HG03565 (cell line): ENCODE data around the gene TMC8.
"Not testable (repeated sequence)": the region's sequence is repeated elsewhere in the genome, so short reads cannot be mapped to it uniquely, and the experiment has no call there.

ENCODE experiments used
- ATAC-seq: cut with Tn5 transposase; IDR thresholded peaks from one replicate; pipeline ENCODE4 v1.9.1; 2021; ENCODE audit warnings: mild to moderate bottlenecking, moderate library complexity; ENCODE audit not compliant: unreplicated experiment

TMC8 gene

DNA sequence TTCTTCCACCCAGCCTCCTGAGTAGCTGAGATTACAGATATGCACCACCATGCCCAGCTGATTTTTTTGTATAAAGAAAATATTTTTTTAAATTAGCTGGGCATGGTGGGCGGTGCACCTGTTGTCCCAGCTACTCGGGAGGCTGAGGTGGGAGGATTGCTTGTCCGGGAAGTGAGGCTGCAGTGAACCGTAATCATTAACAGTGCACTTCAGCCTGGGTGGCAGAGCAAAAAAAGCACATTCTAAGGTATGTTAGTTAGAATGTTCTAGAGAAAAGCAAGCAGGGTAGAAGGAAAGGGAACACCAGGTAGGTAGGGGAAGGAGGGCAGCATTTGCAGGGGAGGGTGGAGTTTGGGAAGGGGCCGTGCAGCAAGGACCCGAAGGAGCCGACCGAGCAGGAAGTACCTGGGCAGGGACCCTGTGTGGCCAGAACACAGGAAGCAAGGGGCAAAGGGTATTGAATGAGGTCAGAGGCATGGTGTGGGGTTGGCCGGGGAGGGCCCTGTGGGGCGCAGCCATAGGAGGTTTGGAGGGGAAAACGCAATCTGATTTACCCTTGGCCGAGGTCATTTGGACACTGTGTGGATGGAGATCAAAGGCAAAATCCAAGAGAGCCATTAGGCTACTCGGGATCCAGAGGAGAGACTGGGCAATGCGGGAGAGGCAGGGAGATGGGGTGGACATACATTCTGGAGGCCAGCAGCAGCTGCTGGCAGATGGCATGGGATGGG is 17.9 kb downstream of the TMC8 start:
- ATAC-seq, result no peak

DNA sequence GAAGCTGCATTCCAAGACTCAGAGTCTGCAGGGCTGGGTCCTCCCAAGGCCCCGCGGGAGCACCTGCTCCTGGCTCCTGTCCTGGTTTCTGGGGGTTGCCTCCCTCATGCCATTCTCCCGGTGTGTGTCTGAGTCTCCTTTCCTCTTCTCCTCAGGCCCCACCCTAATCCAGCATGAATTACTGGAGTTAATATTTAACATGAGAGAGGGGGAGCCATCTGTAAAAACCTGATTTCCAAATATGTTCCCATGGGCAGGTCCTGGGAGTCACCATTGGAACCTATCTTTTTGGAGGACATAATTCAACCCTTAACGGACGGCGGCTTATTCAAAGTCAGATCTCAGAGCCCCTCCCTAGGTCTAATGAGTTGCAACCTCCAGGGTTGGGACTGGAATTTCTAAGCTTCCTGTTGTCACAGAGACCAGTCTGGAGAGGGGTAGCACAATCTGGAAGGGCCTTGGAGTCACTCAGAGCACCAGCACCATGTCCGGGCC is 21.0 kb downstream of the TMC8 start:
- ATAC-seq, result no peak

DNA sequence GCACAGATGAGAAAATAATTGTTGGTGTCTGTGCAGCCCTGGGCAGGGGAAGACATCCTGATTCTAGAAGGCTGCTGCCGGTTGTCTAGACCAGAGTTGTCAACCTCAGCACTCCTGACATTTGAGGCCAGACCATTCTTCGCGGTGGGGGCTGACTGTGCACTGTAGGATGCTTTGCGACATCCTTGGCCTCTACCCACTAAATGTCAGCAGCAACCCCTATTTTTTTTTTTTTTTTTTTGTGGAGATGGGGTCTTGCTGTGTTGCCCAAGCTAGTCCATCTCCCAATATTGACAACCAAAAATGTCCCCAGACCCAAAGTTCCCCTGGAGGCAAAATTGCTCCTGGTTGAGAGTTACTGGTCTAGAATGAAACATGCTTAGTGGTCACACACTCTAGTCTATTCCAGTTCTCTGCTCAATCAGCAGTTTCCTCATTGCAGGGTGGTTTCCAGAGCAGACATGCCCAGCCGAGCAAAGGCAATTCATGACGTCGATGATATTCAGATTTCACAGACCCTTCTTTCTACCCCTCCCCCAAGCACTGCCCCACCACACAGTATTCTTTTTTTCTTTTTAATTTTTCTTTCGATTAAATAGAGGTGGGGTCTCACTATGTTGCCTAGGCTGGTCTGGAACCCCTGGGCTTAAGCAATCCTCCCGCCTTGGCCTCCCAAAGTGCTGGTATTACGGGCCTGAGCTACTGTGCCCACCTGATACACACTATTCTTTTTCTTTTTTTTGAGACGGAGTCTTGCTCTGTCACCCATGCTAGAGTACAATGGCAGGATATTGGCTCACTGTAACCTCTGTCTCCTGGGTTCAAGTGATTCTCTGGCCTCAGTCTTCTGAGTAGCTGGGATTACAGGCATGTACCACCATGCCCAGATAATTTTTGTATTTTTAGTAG is 24.6 kb downstream of the TMC8 start:
- ATAC-seq, result peak; percentile 67

DNA sequence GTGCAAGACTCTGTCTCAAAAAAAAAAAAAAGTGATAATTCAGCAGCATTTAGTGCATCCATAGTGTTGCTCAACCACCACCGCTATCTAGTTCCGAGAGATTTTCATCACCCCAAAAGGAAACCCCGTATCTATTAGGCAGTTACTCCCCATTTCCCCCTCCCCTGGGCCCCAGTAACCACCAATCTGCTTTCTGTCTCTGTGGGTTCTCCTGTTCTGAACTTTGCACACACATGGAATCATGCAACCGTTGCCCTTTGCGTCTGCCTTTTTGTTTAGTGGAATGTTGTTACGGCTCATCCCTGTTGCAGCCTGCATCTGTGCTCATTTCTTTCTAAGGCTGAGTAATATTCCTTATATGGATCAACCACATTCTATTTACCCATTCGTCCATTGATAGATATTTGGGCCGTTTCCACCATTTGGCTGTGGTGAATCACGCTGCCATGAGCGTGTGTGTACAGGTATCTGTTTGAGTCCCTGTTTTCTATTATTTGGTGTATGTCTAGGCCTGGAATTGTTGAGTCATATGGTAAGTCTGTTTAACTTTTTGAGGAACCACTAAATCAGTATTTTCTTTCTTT is 29.1 kb downstream of the TMC8 start:
- peak; percentile 35 for ATAC-seq

DNA sequence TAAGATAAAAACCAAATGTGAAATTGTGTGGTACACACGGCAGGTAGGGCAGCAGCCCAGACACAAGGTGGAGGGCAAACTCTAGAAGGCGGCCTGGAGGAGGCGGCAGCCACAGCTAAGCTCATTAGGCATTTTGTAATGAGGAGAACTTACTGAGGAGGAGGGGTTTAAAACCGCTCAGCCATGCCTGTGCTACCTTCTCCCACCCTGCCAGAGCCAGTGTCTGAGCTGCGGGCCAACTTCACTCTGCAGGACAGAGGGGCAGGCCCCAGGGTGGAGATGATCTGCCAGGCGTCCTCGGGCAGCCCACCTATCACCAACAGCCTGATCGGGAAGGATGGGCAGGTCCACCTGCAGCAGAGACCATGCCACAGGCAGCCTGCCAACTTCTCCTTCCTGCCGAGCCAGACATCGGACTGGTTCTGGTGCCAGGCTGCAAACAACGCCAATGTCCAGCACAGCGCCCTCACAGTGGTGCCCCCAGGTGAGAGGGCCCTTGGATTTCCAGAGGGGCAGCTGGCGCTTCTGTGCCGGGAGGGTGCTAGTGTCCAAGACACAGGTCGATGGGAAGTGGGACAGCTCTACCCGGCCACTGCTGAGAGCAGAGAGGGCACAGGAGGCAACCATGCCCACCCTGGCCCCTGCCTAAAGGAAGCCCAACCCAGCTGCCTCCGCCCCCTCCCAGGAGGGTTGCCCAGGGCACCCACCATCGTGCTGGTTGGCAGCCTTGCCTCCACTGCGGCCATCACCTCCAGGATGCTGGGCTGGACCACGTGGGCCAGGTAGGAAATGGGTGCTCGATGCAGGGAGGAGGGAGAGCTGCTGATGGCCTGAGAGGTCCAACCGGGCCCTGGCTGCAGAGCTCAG is 33.5 kb downstream of the TMC8 start:
- ATAC-seq, result no peak

DNA sequence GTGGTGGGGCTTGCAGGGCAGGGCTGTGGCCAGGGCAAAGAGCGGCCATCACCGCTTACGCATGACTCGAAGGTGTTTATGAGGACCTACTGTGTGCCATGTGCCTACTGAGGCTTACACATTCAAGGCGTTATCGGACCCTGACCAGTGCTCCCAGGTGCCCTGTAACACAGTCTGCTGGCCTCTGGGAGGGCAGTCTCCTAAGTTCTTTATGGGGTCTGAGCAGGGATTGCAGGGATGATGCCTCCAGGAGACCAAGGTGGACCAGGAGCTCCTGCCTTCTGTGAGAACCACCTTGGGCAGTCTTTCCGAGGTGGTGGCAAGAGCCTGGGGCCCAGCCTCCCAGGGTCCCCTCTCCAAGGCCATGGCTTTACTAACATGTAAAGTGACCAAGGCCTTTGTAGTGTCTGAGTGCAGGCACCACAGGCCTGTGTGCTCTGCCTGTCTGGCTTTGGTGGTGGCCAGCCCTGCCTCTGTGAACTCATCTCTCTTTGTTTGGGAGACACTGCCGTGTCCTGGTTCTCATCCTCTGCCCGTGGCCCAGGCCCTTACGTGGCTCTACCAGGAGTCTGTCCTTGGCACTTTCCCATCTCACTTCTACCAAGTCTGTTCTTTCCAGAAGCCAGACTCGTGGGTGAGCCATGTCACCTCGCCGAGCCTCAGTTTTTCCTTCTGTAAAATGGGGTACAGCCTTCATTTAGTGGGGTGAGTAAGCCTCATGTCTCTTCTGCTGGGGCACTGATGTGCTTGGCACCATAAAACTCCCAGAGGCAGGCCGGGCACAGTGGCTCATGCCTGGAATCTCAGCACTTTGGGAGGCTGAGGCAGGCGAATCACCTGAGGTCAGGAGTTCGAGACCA is 34.4 kb downstream of the TMC8 start:
- no peak for ATAC-seq

DNA sequence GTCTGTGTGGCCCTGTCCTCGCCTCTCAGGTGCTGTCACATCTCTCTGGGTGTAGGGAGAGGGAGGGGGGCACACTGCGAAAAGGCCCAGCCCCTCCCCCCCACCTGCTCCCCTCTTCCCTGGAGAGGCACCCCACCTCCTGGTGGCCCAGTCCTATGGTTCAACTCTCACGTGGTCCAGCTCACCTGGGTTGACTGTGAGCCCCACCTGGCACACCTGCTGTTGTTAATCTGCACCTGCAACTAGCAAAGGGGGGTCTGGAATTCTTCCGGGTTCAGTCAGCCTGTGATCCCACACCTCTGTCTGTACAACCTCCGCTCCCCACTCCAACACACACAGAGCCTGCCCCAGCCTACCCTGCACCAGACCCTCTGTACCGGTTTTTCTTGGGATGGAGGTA is 35.8 kb downstream of the TMC8 start:
- ATAC-seq, result no peak

DNA sequence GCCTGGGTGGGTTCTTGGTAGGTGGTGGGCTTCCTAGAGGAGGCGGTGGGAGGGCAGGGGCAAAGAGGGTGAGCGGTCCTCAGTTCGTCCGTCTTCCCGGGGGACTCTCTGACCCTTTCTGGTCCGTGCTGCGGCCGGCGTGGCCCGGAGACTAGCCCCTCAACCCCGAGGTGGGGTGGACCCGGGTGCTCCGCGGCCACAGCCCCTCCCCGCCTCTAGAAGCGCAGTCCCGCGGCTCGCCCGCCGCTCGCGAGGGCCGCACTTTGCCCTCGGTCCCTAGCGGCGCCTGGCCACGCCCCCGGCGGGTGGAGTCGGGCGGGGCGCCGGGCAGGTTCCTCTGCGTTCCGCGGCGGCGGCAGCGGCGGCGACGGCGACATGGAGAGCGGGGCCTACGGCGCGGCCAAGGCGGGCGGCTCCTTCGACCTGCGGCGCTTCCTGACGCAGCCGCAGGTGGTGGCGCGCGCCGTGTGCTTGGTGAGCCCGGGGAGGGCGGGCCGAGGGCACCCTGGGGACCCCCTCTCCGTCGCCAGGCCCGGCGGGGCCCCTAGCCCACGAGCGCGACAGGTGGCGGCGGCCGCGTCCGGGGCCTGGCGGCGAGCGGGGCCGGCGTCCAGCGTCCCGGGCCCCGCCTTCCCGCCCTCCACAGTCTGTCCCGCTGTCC is 37.8 kb downstream of the TMC8 start, which contains the start of gene SYNGR2:
Gene SYNGR2, plus strand, starts transcription at position 340 of the 661 bp plus-strand sequence. Its CDS starts 36 bp downstream, at position 376.
- ATAC-seq, result peak; percentile 37

DNA sequence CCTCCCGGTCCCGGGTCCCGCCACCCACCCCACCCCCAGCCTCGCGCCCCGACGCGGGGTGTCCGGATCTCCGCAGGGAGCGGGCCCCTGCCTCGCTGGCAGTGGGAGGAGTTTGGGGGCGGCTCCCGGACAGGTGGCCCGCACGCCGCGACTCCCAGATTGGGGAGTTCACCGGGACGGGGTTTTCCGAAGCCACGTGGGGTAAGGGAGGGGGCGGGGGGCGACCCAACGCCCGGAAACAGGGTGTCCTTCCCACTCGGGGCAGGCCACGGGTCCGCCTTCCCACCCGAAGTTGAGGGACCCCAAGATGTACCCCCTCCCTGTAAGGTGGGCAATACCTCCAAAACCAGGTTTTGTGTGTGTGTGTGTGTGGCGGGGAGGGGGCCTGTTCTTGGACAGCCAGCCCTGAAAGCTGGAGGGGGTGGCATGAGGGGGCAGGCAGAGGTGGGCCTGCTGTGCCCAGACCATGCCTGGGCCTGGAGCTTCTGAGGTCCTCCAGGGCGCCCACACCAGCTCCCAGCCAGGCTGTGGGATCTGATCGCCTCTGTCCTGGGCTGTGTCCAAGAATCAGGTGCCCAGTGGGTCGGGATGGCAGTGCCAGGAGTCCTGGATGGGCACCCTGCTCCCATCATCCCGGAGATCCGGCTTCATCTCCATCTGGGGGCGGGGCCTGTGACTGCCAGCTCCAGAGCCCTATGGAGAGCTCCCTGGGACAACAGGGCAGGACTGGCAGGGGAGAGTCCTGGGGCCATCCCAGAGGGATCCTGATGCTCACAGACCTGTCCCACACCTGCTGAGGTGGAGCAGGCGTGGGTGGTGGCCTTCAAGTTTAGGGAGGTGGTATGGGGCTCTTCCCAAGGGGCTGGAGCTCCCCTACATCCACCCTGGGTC is 38.6 kb downstream of the TMC8 start:
- ATAC-seq, result no peak

DNA sequence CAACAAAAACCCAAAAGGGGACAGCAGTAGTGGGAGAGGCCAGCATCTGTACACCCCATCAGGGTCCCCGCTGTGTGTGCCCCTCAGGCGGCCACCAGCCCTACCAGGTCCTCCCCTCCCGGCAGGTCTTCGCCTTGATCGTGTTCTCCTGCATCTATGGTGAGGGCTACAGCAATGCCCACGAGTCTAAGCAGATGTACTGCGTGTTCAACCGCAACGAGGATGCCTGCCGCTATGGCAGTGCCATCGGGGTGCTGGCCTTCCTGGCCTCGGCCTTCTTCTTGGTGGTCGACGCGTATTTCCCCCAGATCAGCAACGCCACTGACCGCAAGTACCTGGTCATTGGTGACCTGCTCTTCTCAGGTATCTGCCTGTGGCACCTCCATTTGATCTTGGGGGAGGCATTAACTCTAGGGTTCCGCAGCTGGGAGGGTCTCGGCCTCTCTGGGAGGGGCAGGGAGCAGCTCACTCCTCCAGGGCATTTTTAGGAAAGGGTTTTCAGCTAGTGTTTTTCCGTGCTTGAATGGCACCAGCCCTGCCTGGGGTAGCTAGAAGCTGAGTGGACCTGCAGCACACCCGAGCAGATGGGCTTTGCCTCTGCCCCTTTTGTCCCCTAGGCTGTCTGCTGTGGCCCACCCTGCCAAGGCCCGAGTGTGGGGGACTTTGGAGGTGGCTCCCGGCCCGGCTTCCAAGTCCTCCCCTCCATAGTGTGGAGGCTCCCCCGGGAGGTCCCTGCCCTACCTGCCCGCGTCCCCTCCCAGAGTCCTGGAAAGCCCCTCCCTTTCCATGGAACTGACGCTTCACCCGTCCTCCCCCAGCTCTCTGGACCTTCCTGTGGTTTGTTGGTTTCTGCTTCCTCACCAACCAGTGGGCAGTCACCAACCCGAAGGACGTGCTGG is 40.4 kb downstream of the TMC8 start:
- no peak for ATAC-seq

DNA sequence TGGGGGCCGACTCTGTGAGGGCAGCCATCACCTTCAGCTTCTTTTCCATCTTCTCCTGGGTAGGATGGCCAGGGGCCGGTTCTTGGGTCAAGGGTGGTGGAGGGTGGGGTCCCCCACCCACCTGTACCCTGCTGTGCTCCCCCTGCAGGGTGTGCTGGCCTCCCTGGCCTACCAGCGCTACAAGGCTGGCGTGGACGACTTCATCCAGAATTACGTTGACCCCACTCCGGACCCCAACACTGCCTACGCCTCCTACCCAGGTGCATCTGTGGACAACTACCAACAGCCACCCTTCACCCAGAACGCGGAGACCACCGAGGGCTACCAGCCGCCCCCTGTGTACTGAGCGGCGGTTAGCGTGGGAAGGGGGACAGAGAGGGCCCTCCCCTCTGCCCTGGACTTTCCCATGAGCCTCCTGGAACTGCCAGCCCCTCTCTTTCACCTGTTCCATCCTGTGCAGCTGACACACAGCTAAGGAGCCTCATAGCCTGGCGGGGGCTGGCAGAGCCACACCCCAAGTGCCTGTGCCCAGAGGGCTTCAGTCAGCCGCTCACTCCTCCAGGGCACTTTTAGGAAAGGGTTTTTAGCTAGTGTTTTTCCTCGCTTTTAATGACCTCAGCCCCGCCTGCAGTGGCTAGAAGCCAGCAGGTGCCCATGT is 41.1 kb downstream of the TMC8 start:
- not testable (repeated sequence) for ATAC-seq

DNA sequence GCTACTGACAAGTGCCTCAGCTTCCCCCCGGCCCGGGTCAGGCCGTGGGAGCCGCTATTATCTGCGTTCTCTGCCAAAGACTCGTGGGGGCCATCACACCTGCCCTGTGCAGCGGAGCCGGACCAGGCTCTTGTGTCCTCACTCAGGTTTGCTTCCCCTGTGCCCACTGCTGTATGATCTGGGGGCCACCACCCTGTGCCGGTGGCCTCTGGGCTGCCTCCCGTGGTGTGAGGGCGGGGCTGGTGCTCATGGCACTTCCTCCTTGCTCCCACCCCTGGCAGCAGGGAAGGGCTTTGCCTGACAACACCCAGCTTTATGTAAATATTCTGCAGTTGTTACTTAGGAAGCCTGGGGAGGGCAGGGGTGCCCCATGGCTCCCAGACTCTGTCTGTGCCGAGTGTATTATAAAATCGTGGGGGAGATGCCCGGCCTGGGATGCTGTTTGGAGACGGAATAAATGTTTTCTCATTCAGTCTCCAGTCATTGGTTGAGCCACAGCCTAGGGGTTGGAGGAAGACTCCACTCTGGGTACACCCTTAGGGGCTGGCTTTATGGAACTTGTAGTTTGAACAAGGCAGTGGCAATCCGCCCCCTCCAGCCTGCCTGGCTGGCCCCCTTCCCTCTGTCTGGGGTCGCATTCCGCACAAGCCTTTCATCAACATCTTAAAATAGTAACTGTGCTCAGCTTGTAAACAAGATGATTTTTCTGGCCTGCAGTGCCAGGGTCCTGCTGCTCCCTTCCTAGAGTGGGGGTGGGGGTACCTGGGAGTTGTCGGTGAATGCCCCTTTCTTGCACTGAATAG is 41.9 kb downstream of the TMC8 start:
- no peak for ATAC-seq

DNA sequence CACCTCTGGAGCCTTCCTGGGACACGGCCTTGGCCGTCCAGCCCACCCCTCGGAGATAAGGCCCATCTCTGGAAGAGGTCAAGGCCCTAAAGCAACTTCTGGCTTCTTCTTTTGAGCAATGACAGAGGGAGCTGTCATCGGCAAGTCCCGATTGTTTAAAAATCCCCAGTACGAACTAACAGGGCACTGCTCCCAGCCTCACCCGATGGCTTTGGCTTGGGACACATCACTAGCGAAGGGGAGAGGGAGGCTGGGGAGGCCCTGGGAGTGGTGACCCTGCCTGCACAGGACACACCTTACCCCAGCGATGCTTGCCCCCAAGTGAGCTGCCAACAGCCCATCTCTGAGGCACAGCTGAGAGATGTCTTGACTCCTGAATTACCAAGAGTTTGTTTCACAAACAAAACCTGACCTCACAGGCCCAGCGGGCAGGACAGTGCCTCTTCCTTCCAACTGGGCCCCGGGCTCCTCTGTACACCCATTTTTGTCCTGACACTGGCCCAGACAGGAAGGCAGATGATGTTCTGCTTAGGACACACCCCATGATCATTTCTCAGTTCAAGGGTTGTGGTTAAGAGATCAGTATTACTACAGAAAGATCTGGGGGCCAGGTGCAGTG is 42.6 kb downstream of the TMC8 start:
- no peak for ATAC-seq

DNA sequence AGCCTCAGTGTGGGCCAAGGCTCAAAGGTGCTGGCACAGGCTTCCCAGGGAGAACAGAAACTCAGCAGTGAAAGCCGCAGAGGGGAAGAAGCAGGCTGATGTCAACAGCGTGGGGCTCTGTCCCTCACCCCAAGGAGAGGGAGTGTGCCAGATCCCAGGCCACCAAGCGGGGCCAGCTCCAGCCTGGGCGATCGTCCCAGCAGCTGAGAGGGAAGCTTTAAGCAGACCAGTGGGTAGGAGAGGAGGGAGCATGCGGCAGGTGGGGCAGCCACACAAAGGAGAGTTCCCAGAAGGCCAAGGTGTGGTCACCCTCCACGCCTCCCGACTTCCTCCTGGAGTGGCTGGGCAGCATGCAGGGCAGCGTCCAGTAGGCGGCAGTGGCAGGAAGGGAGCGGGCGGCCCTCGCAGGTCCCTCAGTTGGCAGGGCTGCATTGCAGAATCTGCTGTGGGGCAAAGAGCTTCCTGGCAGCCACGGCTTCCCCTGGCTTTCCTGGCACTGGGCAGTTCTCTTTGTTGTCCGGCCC is 43.8 kb downstream of the TMC8 start:
- no peak for ATAC-seq
